Gastroesophageal sphincter (tissue), 3 donors: Measurements from ENCODE around the gene ZSCAN5B.
"Not testable (repeated sequence)": the region's sequence is repeated elsewhere in the genome, so short reads cannot be mapped to it uniquely, and the experiment has no call there.

Experiments used
- CTCF ChIP-seq, 4 experiments: fragments of 200-600 bp in 2 of 4; fragments of 450-650 bp in 2 of 4; sonication (generic) in 1 of 4; IDR thresholded peaks; one replicate each; pipeline ENCODE4 v1.5.1; 2017 to 2019; ENCODE audit warnings: antibody characterized with exemption in 4 of 4, mild to moderate bottlenecking in 2 of 4, moderate library complexity in 2 of 4
- EP300 ChIP-seq: sonication (generic); formaldehyde crosslinking; IDR thresholded peaks from one replicate; pipeline ENCODE4 v1.6.1; 2017; ENCODE audit warnings: antibody characterized with exemption, mild to moderate bottlenecking
- POLR2A ChIP-seq, 2 donors: fragments of 450-650 bp; IDR thresholded peaks; one replicate each; pipeline ENCODE4 v1.6.1; 2017; ENCODE audit warnings: antibody characterized with exemption in 2 of 2, mild to moderate bottlenecking in 2 of 2, moderate library complexity in 1 of 2
- POLR2AphosphoS5 ChIP-seq: sonication (generic); formaldehyde crosslinking; IDR thresholded peaks from one replicate; pipeline ENCODE4 v1.6.1; 2017; ENCODE audit warnings: antibody characterized with exemption

DNA sequence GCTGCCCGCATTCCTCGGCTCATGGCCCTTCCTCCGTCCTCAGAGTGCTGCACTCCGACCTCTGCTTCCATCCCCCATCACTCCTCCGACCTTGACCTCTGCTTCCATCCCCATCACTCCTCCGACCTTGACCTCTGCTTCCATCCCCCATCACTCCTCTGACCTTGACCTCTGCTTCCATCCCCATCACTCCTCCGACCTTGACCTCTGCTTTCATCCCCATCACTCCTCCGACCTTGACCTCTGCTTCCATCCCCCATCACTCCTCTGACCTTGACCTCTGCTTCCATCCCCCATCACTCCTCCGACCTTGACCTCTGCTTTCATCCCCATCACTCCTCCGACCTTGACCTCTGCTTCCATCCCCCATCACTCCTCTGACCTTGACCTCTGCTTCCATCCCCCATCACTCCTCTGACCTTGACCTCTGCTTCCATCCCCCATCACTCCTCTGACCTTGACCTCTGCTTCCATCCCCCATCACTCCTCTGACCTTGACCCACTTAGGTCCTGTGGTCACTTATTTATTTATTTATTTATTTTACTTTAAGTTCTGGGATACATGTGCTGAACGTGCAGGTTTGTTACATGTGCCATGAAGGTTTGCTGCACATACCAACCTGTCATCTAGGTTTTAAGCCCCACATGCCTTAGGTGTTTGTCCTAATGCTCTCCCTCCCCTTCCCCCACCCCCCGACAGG lies 48.5 kb downstream of the ZSCAN5B start:
- not testable (repeated sequence) for TF ChIP-seq CTCF (IDR thresholded peaks at IDR 0.05); POLR2A (IDR thresholded peaks at IDR 0.05); POLR2AphosphoS5; EP300
